ENCODE results near the gene PDK4.
"Not testable (repeated sequence)": the region's sequence is repeated elsewhere in the genome, so short reads cannot be mapped to it uniquely, and the experiment has no call there.

Gene PDK4

GRCh38 chr7:95578299-95578855 is 17.9 kb downstream of the PDK4 start:
- WGBS, 2 experiments: 92% methylated on average over 3 of the region's 3 CpGs
- no peaks in the 10 kb centered on the region for H3K9me3 ChIP-seq (ENCODE audit: control insufficient read depth, low read length)
- no peak overlapping the region for H3K27ac ChIP-seq (ENCODE audit: insufficient read depth, low read depth, low read length, poor library complexity, severe bottlenecking)
- H3K4me3 ChIP-seq (ENCODE audit: insufficient read depth, low read depth, low read length): no peak overlapping the region
- H3K27me3 ChIP-seq (ENCODE audit: control insufficient read depth, insufficient read depth, low read length, poor library complexity, severe bottlenecking): no peaks in the 10 kb centered on the region
- no peaks in the 10 kb centered on the region for H3K36me3 ChIP-seq (ENCODE audit: control insufficient read depth, insufficient read depth, low read length)
- H3K4me1 ChIP-seq (ENCODE audit: control insufficient read depth, insufficient read depth, low read length): no peaks in the 10 kb centered on the region

GRCh38 chr7:95577137-95577536 is 19.2 kb downstream of the PDK4 start:
- Histone ChIP-seq H3K4me1 (ENCODE audit: control insufficient read depth, insufficient read depth, low read length) (no peaks in the 10 kb centered on the region), H3K9me3 (ENCODE audit: control insufficient read depth, low read length) (no peaks in the 10 kb centered on the region), H3K36me3 (ENCODE audit: control insufficient read depth, insufficient read depth, low read length) (no peaks in the 10 kb centered on the region), H3K27ac (ENCODE audit: insufficient read depth, low read depth, low read length, poor library complexity, severe bottlenecking) (no peak overlapping the region), H3K4me3 (ENCODE audit: insufficient read depth, low read depth, low read length) (no peak overlapping the region), H3K27me3 (ENCODE audit: control insufficient read depth, insufficient read depth, low read length, poor library complexity, severe bottlenecking) (no peaks in the 10 kb centered on the region)
- WGBS, 2 experiments: 69 to 76% methylated on average over 5 of the region's 5 CpGs

DNA sequence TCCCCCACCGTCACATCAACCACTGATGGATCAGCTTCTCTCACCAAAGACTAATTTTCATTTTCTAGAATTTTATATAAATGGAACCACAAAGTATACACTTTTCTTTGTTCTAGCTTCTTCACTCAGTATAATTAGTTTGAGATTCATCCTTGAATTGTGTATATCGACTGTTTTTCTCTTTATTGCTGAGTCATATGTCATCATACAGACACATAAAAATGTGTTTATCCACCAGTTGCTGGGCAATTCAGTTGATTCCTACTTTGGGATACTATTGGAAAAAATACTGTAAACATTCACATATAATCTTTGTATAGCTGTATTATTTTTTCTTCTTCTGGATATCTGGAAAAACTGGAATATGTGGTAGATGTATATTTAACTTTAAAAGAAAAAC is 26.6 kb downstream of the PDK4 start:
- Histone ChIP-seq H3K36me3 (ENCODE audit: control insufficient read depth, insufficient read depth, low read length) (no peaks in the 10 kb centered on the region), H3K9me3 (ENCODE audit: control insufficient read depth, low read length) (no peaks in the 10 kb centered on the region), H3K4me3 (ENCODE audit: insufficient read depth, low read depth, low read length) (no peak overlapping the region), H3K27me3 (ENCODE audit: control insufficient read depth, insufficient read depth, low read length, poor library complexity, severe bottlenecking) (no peaks in the 10 kb centered on the region), H3K4me1 (ENCODE audit: control insufficient read depth, insufficient read depth, low read length) (no peaks in the 10 kb centered on the region), H3K27ac (ENCODE audit: insufficient read depth, low read depth, low read length, poor library complexity, severe bottlenecking) (no peak overlapping the region)
- 84 to 92% methylated on average over 2 of the region's 2 CpGs for WGBS, 2 experiments

GRCh38 chr7:95560674-95561073 is 35.6 kb downstream of the PDK4 start:
- no peaks in the 10 kb centered on the region for H3K9me3 ChIP-seq (ENCODE audit: control insufficient read depth, low read length)
- H3K36me3 ChIP-seq (ENCODE audit: control insufficient read depth, insufficient read depth, low read length): no peaks in the 10 kb centered on the region
- no peaks in the 10 kb centered on the region for H3K4me1 ChIP-seq (ENCODE audit: control insufficient read depth, insufficient read depth, low read length)
- H3K27me3 ChIP-seq (ENCODE audit: control insufficient read depth, insufficient read depth, low read length, poor library complexity, severe bottlenecking): no peaks in the 10 kb centered on the region
- WGBS, 2 experiments: 88 to 97% methylated on average over 2 of the region's 2 CpGs
- no peak overlapping the region for H3K27ac ChIP-seq (ENCODE audit: insufficient read depth, low read depth, low read length, poor library complexity, severe bottlenecking)
- no peak overlapping the region for H3K4me3 ChIP-seq (ENCODE audit: insufficient read depth, low read depth, low read length)

- H3K9me3 ChIP-seq (ENCODE audit: control insufficient read depth, low read length): no peaks in the 10 kb centered on the region
- no peak overlapping the region for H3K4me3 ChIP-seq (ENCODE audit: insufficient read depth, low read depth, low read length)
- no peaks in the 10 kb centered on the region for H3K36me3 ChIP-seq (ENCODE audit: control insufficient read depth, insufficient read depth, low read length)
- WGBS, 2 experiments: 90 to 94% methylated on average over 2 to 3 of the region's 3 CpGs
- H3K27ac ChIP-seq (ENCODE audit: insufficient read depth, low read depth, low read length, poor library complexity, severe bottlenecking): no peak overlapping the region
- no peaks in the 10 kb centered on the region for H3K27me3 ChIP-seq (ENCODE audit: control insufficient read depth, insufficient read depth, low read length, poor library complexity, severe bottlenecking)
- no peaks in the 10 kb centered on the region for H3K4me1 ChIP-seq (ENCODE audit: control insufficient read depth, insufficient read depth, low read length)
These were observed 37.5 kb downstream of the PDK4 start for GRCh38 chr7:95558864-95559263.

- no peaks in the 10 kb centered on the region for H3K27me3 ChIP-seq (ENCODE audit: control insufficient read depth, insufficient read depth, low read length, poor library complexity, severe bottlenecking)
- H3K9me3 ChIP-seq (ENCODE audit: control insufficient read depth, low read length): no peaks in the 10 kb centered on the region
- H3K27ac ChIP-seq (ENCODE audit: insufficient read depth, low read depth, low read length, poor library complexity, severe bottlenecking): no peak overlapping the region
- no peak overlapping the region for H3K4me3 ChIP-seq (ENCODE audit: insufficient read depth, low read depth, low read length)
- WGBS, 2 experiments: 91 to 100% methylated on average over 2 of the region's 2 CpGs
- H3K36me3 ChIP-seq (ENCODE audit: control insufficient read depth, insufficient read depth, low read length): no peaks in the 10 kb centered on the region
- no peaks in the 10 kb centered on the region for H3K4me1 ChIP-seq (ENCODE audit: control insufficient read depth, insufficient read depth, low read length)
These were observed 39.5 kb downstream of the PDK4 start for GRCh38 chr7:95556777-95557176.

DNA sequence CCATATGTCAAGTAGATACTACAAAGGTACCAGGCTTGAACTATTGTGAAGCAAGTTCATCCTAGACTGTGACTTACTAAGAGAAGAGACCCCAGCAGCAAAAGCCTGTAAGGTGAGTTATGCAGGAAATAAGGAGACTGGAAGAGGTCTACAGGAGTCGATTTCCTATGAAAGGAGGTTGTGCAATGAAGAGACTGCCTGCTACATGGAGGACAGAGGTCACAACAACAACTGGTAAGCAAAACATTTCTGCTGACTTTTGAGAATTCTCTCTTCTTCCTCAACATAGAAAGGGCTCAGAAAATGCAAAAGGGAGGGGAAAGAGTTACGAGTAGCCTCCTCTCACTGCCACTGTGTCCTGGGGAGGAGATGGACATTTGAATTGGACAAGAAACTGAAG is 42.4 kb downstream of the PDK4 start:
- WGBS, 2 experiments: 83 to 89% methylated on average over 2 of the region's 2 CpGs
- no peaks in the 10 kb centered on the region for H3K36me3 ChIP-seq (ENCODE audit: control insufficient read depth, insufficient read depth, low read length)
- H3K4me3 ChIP-seq (ENCODE audit: insufficient read depth, low read depth, low read length): no peak overlapping the region
- H3K27ac ChIP-seq (ENCODE audit: insufficient read depth, low read depth, low read length, poor library complexity, severe bottlenecking): no peak overlapping the region
- H3K9me3 ChIP-seq (ENCODE audit: control insufficient read depth, low read length): no peaks in the 10 kb centered on the region
- H3K4me1 ChIP-seq (ENCODE audit: control insufficient read depth, insufficient read depth, low read length): no peaks in the 10 kb centered on the region
- no peaks in the 10 kb centered on the region for H3K27me3 ChIP-seq (ENCODE audit: control insufficient read depth, insufficient read depth, low read length, poor library complexity, severe bottlenecking)

DNA sequence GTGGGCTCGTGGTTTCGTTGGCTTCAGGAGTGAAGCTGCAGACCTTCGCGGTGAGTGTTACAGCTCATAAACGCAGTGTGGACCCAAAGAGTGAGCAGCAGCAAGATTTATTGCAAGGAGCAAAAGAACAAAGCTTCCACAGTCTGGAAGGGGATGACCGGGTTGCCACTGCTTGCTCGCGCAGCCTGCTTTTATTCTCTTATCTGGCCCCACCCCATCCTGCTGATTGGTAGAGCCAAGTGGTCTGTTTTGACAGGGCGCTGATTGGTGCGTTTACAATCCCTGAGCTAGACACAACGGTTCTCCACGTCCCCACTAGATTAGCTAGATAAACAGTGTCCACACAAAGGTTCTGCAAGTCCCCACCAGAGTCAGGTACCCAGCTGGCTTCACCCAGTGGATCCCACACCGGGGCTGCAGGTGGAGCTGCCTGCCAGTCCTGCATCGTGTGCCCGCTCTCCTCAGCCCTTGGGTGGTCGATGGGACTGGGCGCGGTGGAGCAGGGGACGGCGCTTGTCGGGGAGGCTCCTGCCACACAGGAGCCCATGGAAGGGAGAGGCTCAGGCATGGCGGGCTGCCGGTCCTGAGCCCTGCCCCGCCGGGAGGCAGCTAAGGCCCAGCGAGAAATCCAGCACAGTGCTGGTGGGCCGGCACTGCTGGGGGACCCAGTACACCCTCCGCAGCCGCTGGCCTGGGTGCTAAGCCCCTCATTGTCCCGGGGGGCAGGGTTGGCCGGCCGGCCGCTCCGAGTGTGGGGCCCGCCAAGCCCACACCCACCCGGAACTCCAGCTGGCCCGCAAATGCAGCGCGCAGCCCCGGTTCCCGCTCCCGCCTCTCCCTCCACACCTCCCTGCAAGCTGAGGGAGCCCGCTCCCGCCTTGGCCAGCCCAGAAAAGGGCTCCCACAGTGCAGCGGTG is 44.0 kb downstream of the PDK4 start:
- 95% methylated on average over 45 of the region's 45 CpGs for WGBS, 2 experiments
- H3K9me3 ChIP-seq (ENCODE audit: control insufficient read depth, low read length); H3K4me1 ChIP-seq (ENCODE audit: control insufficient read depth, insufficient read depth, low read length); H3K4me3 ChIP-seq (ENCODE audit: insufficient read depth, low read depth, low read length); H3K36me3 ChIP-seq (ENCODE audit: control insufficient read depth, insufficient read depth, low read length); H3K27ac ChIP-seq (ENCODE audit: insufficient read depth, low read depth, low read length, poor library complexity, severe bottlenecking); H3K27me3 ChIP-seq (ENCODE audit: control insufficient read depth, insufficient read depth, low read length, poor library complexity, severe bottlenecking): not testable (repeated sequence)

DNA sequence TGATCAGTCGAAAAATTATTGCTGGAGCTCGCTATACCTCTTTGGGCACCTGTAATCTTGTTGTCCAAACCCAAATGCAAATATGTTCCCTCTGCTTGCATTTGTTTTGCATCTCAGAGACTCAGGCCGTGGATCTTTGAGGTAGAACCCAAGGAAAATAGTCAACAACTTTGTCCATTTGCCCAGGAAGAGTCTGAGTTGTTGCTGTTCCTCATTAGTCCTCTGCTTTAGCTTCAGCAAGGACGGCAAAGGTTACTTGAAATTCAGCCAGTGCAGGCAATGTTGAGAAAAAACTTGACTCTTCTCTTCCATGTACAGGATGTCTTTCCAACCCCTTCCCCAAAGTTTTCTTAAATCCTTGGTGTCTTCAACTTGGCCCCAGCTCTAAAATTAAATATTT is 45.8 kb downstream of the PDK4 start:
- H3K4me3 ChIP-seq (ENCODE audit: insufficient read depth, low read depth, low read length): no peak overlapping the region
- no peaks in the 10 kb centered on the region for H3K27me3 ChIP-seq (ENCODE audit: control insufficient read depth, insufficient read depth, low read length, poor library complexity, severe bottlenecking)
- 91 to 93% methylated on average over 4 of the region's 4 CpGs for WGBS, 2 experiments
- H3K4me1 ChIP-seq (ENCODE audit: control insufficient read depth, insufficient read depth, low read length): no peaks in the 10 kb centered on the region
- no peak overlapping the region for H3K27ac ChIP-seq (ENCODE audit: insufficient read depth, low read depth, low read length, poor library complexity, severe bottlenecking)
- no peaks in the 10 kb centered on the region for H3K36me3 ChIP-seq (ENCODE audit: control insufficient read depth, insufficient read depth, low read length)
- no peaks in the 10 kb centered on the region for H3K9me3 ChIP-seq (ENCODE audit: control insufficient read depth, low read length)

DNA sequence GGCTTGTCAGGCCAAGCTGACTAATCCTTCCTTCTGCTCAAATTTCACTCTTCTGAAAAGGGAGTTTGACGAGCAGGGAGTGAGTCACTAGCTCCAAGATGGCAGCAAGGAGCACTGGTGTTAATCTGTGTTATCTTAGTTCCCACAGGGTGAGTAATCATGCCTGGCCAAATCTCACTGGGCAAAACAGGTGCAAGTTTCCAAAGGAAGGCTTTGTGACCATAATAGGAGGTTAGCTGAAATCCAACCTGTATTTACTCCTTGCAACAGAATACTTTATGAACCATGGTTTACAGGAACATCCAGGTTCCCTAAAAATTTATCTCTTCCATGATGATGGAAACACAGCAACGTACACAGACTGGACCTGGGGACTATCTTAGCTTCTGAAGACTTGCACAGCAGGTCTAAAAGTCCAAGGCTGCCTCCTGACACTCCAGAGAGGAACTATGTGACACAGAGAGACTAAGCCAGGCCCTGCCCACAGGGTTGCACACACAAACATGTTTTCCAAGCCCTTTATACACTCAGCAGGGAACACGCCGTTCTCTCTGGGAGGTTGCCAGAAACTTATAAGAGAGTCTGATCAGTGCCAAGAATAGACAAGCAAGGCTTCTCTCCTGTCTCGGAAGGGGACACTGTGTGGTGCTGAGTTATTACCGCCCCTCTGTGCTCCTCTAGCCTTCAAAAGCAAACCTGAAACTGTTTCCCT is 46.3 kb downstream of the PDK4 start:
- Histone ChIP-seq H3K27me3 (ENCODE audit: control insufficient read depth, insufficient read depth, low read length, poor library complexity, severe bottlenecking) (no peaks in the 10 kb centered on the region), H3K36me3 (ENCODE audit: control insufficient read depth, insufficient read depth, low read length) (no peaks in the 10 kb centered on the region), H3K4me3 (ENCODE audit: insufficient read depth, low read depth, low read length) (no peak overlapping the region), H3K27ac (ENCODE audit: insufficient read depth, low read depth, low read length, poor library complexity, severe bottlenecking) (no peak overlapping the region), H3K9me3 (ENCODE audit: control insufficient read depth, low read length) (no peaks in the 10 kb centered on the region), H3K4me1 (ENCODE audit: control insufficient read depth, insufficient read depth, low read length) (no peaks in the 10 kb centered on the region)
- WGBS, 2 experiments: 84 to 86% methylated on average over 6 of the region's 6 CpGs

Measured in ectodermal cell (in vitro differentiated cells).